Measurements from ENCODE around the gene PTRH1. TPM values are rescaled to one million over a fixed set of nuclear protein-coding genes. Genes with fewer than 3 reads are reported as not detected.

Gene PTRH1
- 8.7 and 11.2 TPM in 2 replicates for total RNA-seq (2022)
- Bru-seq, nascent RNA: percentile 40 among the genes with signal in this experiment
- percentile 39 among the genes with signal in this experiment for BruChase-seq, experiment 1, labeled RNA remaining after a 2-hour chase
- BruChase-seq, experiment 2, labeled RNA remaining after a 6-hour chase: percentile 37 among the genes with signal in this experiment
- long read RNA-seq, transcript PTRH1-208 (5 exons, 814 nt): major isoform, 17 of 24 reads
- long read RNA-seq, partial matches to known transcripts: 1 of 24 reads
- long read RNA-seq, other reads (novel, unspliced or antisense): 0 of 24 reads

DNA sequence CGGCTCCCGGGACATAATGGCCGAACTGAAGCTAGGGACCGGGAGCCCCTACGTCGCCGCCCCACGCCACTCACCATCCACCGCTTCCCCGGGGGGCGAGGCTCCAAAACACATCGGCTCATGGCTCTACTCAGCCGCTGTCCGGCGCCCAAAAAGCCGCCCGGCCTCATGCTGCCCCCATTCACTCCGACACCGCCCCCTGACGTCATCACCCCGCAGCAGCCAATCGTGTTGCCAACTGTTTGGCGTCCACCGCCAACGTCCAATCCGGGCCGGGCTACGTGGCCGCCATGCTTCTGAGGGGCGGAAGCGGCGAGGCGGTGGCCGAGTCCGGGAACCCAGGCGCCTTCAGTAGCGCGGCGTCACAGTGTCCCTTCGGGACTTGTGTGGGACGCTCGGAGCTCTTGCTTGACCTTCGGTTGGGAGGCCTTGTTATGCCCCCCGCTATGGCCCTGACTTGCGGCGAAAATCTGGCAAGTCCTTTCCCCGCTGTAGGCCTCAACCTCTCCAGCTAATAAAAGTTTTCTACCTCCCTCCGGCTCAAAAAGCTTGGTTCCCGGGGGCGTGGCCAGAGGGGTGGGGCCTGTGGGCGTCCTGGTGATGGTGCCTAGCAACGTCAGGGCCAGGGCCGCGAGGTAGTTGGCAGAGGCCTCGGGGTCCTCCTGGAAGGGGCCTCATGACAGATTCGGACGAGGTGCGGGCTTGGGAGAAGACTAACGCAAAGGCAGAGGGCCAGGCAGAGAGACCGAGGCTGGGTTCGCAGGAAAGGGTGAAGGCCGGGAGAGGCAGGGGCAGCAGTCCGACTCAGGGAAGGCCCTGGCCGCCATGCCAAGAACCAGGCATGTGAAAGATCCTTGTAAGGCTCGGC, at the start of gene PTRH1, which contains the start of gene TTC16:
TSS of gene PTRH1 (minus strand) at position 194 of the 868 bp plus-strand sequence. CDS start at position 170, 24 bp downstream.
TSS of gene TTC16 (plus strand) at position 610 of the 868 bp plus-strand sequence. CDS start at position 677, 67 bp downstream.
- intact Hi-C loops (cut with micrococcal nuclease; ENCODE audit: unreplicated experiment): no loop called here
- peaks cover 6% of the 10 kb centered on the region for H3K36me3 Mint-ChIP-seq (ENCODE audit: insufficient read depth, unreplicated experiment)
- POLR2A ChIA-PET: interaction anchor here (0.6 kb wide), 1 partner anchor 318 kb away, joined by 6 read pairs; no protein-coding TSS in a partner anchor

GRCh38 chr9:127763918-127764384, 48.5 kb upstream of the PTRH1 start:
- no peaks in the 10 kb centered on the region for H3K4me1 Mint-ChIP-seq (ENCODE audit: low read depth, unreplicated experiment)
- no peaks in the 10 kb centered on the region for H3K36me3 ChIP-seq (ENCODE audit: control insufficient read depth, insufficient read depth, low read length)
- H3K27me3 Mint-ChIP-seq (ENCODE audit: insufficient read depth, unreplicated experiment): peaks cover 10% of the 10 kb centered on the region
- no TSS peak for BruUV-seq (replicated peaks)
- H3K27ac Mint-ChIP-seq (ENCODE audit: unreplicated experiment): no peak overlapping the region
- H3K4me3 ChIP-seq (ENCODE audit: low read depth, low read length): no peak overlapping the region
- no peaks in the 10 kb centered on the region for H3K9me3 ChIP-seq
- ChIA-PET POLR2A (no interaction called here), CTCF (no interaction called here)
- TF ChIP-seq CTCF (IDR thresholded peaks at IDR 0.05; ENCODE audit: insufficient read depth in 1 of 2, low read depth in 1 of 2, low read length in 1 of 2, severe bottlenecking in 1 of 2, unreplicated experiment in 1 of 2): no peak
- H3K36me3 Mint-ChIP-seq (ENCODE audit: insufficient read depth, unreplicated experiment): no peaks in the 10 kb centered on the region
- H3K4me1 ChIP-seq: no peaks in the 10 kb centered on the region
- H3K4me3 Mint-ChIP-seq (ENCODE audit: unreplicated experiment): no peak overlapping the region
- no peak for DNase-seq
- no peaks in the 10 kb centered on the region for H3K9me3 Mint-ChIP-seq (ENCODE audit: unreplicated experiment)
- intact Hi-C loops (cut with micrococcal nuclease; ENCODE audit: unreplicated experiment): no loop called here
- no peaks in the 10 kb centered on the region; the same call in 1 of the 2 replicates for H3K27me3 ChIP-seq (replicated peaks; ENCODE audit: control insufficient read depth, insufficient read depth, low read length)

More for the DNA sequence above, at the start of gene PTRH1, which contains the start of gene TTC16:
- peak; percentile 95 to 97 for DNase-seq
- no peaks in the 10 kb centered on the region for H3K36me3 ChIP-seq (ENCODE audit: control insufficient read depth, insufficient read depth, low read length)
- CTCF ChIA-PET: interaction anchor here (1.0 to 2.6 kb wide), 3 partner anchors 19 to 126 kb away, joined by 3 to 21 read pairs (median 4); partner anchors contain the start of gene TOR2A
- H3K9me3 Mint-ChIP-seq (ENCODE audit: unreplicated experiment): no peaks in the 10 kb centered on the region
- peaks cover under 1% of the 10 kb centered on the region for H3K27me3 Mint-ChIP-seq (ENCODE audit: insufficient read depth, unreplicated experiment)
- peaks cover 7% of the 10 kb centered on the region for H3K4me1 Mint-ChIP-seq (ENCODE audit: low read depth, unreplicated experiment)
- no peaks in the 10 kb centered on the region for H3K9me3 ChIP-seq
- peak within 1 kb of the TSS; percentile 85 for H3K4me3 Mint-ChIP-seq (ENCODE audit: unreplicated experiment)
- no peaks in the 10 kb centered on the region for H3K27me3 ChIP-seq (replicated peaks; ENCODE audit: control insufficient read depth, insufficient read depth, low read length)
- BruUV-seq (replicated peaks): no TSS peak
- no peak for TF ChIP-seq CTCF (IDR thresholded peaks at IDR 0.05; ENCODE audit: insufficient read depth in 1 of 2, low read depth in 1 of 2, low read length in 1 of 2, severe bottlenecking in 1 of 2, unreplicated experiment in 1 of 2)
- H3K4me3 ChIP-seq (ENCODE audit: low read depth, low read length): peak within 1 kb of the TSS; percentile 71
- peaks cover 4% of the 10 kb centered on the region; the same call in 1 of the 2 replicates for H3K4me1 ChIP-seq
- peak within 1 kb of the TSS; percentile 83 for H3K27ac Mint-ChIP-seq (ENCODE audit: unreplicated experiment)

DNA sequence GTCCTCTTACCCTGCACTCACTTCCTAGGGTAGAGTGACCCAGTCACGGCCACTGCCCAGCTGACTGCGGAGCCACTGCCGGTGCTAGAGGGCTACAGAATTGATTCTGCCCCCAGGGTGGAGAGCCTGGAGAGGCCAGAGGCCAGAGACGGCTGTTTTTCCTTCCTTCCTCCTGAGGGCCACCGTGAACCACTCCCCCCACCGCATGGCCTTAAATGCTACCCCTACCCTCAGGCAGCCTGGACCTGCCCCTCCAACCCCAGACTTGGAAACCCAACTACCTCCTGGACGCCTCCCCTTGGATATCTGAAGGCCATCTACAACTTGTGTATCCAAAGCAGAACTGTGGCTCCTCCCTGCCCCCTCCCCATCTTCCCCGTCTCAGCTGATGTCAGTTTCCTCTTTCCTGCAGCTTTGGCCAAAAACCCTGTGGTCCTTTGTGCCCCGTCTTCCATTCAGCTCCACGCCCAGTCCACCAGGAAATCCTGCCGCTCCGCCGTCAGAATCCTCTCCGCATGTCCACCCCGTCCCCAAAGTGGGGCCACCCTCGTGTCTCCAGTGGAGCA, 46.7 kb upstream of the PTRH1 start:
- DNase-seq: no peak
- no TSS peak for BruUV-seq (replicated peaks)
- TF ChIP-seq CTCF (IDR thresholded peaks at IDR 0.05; ENCODE audit: insufficient read depth in 1 of 2, low read depth in 1 of 2, low read length in 1 of 2, severe bottlenecking in 1 of 2, unreplicated experiment in 1 of 2): no peak
- Histone ChIP-seq H3K27me3 (replicated peaks; ENCODE audit: control insufficient read depth, insufficient read depth, low read length) (no peaks in the 10 kb centered on the region; the same call in 1 of the 2 replicates), H3K36me3 (ENCODE audit: control insufficient read depth, insufficient read depth, low read length) (no peaks in the 10 kb centered on the region), H3K4me3 (ENCODE audit: low read depth, low read length) (no peak overlapping the region), H3K9me3 (no peaks in the 10 kb centered on the region), H3K4me1 (no peaks in the 10 kb centered on the region)
- Mint-ChIP-seq H3K27ac (ENCODE audit: unreplicated experiment) (no peak overlapping the region), H3K9me3 (ENCODE audit: unreplicated experiment) (no peaks in the 10 kb centered on the region), H3K36me3 (ENCODE audit: insufficient read depth, unreplicated experiment) (no peaks in the 10 kb centered on the region), H3K27me3 (ENCODE audit: insufficient read depth, unreplicated experiment) (peaks cover 14% of the 10 kb centered on the region), H3K4me1 (ENCODE audit: low read depth, unreplicated experiment) (no peaks in the 10 kb centered on the region), H3K4me3 (ENCODE audit: unreplicated experiment) (no peak overlapping the region)
- intact Hi-C loops (cut with micrococcal nuclease; ENCODE audit: unreplicated experiment): no loop called here
- POLR2A ChIA-PET: no interaction called here
- CTCF ChIA-PET: interaction anchor here (0.8 kb wide), 1 partner anchor 9 kb away, joined by 3 read pairs; no protein-coding TSS in a partner anchor

All from Caco-2 (cell line).